DMS79 treated with DMSO at 0.1 percent for 48 hours (cell line): ENCODE results near the gene ARMS2.

Experiments
- DNase-seq: peaks from one replicate; lab custom pipeline; 2025; lab: John Stamatoyannopoulos, UW

Gene ARMS2

DNA sequence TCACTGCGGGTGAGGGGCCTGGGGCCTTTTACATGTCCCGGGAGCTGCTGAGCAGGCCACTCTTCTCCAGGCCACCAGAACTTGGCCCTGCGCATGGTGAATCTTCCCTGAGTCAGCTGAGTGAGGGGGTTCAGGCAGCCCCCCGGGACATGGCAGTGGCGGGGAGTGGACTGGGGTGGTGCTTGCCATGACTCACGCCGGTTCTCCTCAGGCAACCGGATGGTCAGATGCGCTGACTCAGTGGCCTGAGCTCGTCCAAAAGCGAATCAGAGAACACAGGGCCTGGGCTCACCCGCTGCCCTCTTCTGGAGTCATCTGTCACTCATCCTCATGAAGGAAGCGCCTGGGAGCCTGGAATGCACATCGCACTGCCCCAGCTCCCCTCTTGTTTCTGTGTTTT, 40.4 kb downstream of the ARMS2 start:
- DNase-seq = no peak

DNA sequence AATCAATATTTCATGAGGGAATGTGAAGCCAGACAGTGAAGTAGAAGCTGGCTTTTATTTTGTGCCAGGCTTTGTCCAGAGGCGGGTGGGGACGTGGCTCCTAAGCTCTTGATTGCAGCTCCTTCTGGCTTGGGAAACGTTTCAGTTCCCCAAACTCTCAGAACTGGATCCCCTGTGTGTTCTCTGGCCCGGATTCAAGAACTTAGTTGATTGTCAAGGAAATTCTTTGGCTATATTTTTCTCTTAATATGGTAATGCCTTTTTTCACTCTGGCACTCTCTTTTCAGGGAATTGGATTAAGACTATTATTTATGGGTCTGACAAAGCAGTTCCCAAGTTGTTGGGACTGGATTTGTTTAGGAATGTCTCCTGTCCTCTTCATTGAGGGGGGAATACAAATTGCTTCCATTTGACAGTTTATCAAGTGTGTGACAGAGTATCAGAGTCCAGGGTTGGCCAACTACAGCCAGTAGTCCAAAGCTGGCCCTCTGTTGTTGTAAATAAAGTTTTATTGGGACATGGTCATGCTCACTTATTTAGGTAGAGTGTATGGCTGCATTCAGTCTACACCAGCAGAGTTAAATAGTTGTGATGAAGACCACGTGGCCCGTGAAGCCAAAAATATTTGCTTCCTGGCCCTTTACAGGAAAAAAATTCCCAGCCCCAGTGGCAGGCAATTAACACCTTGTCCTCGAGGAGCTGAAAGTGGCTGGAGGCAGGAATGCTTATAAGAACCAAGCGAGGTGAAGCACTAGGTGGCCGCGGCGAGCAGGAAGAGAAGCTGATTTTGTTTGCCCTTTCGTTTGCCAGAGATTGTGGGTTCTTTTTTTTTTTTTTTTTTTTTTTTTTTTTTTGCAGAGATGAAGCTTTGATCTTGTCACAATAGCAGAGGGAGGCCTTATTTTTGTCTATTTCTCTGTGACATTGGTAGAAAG, 41.2 kb downstream of the ARMS2 start:
- peak; percentile 3 for DNase-seq

DNA sequence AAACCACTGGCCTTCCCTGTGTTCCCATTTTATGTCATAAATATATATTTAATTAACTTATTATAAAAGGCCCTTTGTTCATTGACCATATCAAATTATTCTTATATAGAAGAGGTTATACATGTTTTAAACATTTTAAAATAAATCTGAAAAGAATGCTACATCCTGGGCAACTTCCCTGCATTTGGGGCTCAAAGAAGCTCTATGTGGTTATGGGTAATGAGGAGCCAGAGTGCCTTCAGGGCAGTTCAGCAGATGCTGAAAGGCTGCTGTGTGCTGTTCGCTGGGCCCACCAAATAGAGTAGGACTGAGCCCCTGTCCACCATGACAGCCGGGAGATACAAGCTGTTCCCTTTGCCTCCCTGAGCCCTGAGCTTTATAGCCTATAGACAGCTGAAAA, 42.8 kb downstream of the ARMS2 start:
- no peak for DNase-seq

DNA sequence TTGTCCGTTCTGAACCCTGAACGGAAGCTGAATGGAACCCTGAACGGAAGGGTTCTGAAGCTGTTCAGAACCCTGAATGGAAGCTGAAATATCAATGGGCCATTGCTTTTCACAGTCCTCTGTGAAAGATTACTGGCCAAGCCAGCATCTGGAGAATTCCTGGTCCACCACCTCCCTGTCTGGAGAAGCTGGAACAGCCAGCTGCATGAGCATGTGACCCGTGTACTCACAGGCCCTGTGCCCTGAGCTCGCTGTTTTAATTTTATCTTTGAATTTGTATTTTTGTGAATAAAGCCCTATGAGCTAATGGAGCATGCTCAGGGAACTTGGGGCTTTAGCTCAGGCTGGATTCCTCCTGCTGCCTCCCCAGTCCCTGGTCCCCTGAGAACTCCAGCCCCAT, 44.1 kb downstream of the ARMS2 start:
- no peak for DNase-seq

DNA sequence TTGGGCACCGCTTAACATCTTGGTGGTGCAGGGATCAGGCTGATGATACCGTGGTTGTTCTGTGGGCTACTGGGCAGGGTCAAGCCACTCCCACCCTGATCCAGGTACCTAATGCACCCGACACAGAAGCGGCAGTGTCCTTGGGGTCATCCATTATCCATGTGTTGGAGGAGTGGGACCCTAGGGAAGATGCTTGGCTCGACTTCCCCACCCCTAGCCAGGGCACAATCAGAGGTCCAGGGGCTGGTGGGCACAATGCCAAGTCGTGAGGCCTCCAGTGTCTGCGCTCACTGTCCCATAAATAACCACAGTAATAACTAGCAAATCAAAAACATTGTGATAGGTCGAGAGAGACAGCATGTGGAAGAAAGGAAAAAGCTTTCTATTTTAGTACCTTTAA, 44.6 kb downstream of the ARMS2 start:
- no peak for DNase-seq

DNA sequence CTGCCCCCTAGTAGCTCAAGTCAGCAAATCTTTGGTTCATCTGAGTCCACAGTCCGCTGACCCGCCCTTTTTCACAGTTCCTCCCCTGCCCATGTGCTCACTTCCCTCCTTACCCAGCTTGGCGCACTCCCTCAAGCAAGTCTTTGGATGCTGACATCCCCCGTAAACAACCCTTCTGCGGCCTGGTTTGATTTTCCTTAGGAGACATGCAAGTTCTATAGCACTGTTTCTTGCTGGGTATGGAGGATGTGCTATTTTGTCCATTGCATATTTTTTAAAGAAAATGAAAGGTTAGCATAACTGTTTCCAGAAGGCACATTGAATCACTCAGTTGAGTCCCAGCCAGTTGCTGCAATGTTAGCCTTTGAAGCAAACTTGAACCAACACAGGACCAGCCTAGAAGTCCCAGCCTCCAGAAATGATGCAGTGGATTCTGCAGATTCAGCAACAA, 45.1 kb downstream of the ARMS2 start:
- DNase-seq = no peak

DNA sequence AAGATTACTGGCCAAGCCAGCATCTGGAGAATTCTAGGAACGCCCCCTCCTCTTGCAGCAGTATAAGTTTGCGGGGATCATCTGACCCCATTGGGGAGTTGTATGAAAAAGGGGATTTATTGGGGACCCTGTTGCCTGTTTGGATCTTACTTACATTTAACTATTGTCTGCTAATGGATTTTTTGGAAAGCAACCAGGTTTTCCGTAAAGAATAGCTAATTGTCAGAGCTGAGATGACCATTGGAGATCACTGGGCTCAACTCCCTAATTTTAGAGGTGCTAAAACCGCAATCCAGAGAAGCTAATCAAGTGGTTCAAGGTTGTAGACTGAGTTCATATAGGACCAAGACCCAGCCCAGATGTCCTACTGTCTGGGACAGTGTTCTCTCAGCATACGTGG, 45.7 kb downstream of the ARMS2 start:
- DNase-seq = no peak

DNA sequence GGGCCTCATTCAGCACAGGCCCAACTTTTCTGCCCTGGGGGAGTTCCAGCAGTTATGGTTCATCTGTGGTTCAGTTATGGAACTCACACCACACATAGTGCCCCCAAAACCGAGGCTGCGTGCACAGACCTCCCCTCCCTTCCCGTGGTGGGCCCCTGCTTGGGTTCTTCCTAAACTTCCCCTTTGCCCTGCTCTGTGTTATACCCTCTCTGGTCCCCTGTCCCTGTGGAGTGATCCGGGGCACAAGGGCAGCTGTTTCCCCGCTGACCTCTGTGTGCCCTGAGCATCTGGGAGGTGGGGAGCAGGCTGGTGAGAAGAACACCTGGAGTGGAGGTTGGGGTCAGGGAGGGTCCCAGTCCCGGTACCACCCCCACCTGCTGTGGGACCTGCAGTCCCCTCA, 46.3 kb downstream of the ARMS2 start:
- DNase-seq = no peak

DNA sequence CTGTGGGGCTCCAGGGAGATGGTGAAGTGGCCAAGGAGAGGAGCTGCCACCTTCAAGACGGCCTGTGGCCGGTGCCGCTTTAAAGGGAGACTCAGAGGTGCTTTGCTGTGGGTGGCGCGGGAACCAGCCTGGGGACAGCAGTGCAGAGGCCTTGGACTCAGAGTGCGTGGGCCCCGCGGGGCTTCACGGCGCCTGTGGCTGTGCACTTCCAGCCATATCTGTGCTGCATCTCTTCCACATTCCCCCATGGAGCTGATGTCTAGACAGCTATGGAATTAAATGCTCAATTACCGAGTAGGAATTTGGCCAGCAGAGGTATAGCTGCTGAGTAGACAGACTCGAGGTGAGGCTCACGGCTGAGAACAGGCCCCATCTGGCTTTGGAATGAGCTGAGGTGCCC, 48.6 kb downstream of the ARMS2 start:
- no peak for DNase-seq

DNA sequence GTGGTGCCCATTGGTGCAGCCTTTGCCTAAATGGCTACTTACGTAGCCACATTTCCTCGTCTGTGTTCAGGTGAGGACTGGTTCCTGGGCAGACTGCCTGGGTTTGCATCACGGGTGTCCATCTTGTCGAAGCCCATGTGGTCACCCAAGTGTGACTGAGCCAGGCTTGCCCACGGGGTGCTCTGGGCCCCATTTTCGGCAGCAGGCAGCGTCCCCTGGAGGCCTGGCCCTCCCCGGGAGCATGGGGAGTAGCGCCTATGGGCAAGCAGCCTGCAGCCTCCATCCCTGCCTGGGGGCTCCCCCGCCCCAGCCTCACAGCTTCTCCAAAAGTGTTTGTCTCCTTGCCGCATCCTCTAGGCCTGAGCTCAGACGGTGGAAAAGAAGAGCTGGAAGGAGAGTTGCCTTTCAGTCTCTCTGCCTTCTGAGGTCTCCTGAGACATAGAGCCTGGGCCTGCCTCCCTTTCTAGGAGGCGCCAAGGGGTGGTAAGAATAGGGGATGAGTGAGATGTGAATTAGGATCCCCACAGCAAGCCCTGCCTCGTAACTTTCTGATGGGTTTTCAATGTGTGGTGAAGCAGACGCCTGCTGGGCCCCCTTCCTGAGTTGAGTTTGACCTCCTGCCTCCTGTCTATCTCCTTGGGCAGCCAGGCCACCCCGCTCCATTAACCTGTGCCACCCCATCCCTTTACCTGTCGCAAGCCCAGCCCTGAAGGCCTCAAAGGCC, 49.6 kb downstream of the ARMS2 start:
- no peak for DNase-seq

DNA sequence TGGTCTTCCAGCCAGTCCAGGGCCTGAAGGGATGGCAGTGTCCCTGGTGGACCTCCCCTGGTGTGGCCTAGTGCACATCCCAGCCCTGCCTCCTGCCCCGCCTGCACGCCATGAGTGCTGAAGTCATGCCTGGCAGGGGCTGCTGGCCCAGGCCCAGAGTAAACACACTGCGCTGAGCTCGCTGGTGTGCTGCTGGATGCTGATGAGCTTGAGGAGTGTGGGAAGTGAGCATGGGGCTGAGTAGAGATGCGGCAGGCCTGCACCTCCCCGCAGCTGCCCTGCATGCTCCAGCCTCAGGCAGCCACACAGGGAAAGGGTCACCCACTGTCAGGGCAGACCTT, 50.1 kb downstream of the ARMS2 start:
- DNase-seq = peak; percentile 59

DNA sequence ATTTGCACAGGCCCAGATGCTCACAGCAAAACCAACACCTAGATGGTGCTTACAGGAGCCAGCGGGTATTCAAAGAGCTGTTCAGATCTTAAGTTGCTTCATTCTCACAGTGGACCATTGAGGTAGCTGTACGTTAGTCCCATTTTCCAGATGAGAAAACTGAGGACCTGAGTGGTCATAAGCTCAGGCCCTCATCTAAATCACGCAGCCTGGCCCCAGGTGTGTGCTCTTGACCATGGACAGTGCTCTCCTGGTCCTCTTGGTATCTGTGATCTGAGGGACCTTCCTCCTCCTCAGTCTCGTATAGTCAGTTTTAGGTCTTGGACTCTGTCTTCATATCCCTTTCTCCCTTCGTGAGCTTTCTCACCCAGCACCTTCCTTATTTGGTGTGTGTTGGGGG, 50.6 kb downstream of the ARMS2 start:
- no peak for DNase-seq

DNA sequence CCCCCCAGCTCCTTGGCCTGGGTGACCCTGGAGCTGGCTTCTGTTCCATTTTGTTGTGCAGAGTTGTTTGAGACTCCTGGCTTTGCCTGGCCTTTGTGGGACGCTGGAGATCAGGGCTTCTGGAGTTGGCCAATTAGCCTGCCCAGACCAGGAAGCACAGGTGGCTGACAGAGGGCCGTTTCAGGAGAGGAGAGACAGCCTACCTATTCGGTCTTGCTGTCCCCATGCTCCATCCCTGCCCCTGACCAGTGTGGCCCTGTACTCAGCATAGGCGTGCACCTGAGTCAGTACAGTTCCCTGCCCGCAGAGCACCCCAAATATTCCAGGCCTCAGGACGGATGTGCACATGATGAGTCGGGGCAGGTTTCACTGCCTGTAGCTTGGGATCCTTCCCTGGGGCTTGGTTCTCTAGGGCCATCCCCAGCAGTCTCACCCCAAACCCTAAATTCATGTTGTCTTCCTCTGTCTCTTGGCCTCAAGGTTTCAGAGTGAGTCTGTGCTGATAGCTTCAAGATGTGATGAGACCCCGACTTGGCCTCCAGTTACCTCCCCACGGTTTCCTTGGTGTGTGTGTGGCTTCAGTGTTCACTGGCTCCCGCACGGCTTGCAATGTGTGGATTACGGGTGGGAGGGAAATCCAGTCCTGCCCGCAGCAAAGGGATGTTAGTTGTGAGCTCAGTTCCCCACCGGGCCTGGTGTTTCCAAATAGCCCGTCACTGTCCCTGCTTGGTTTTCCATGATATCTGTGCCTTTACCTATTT, 51.6 kb downstream of the ARMS2 start:
- DNase-seq = no peak
